Right forelimb (tissue), 1 donor: ENCODE measurements around the gene SPANXC.
"Not testable (repeated sequence)": the region's sequence is repeated elsewhere in the genome, so short reads cannot be mapped to it uniquely, and the experiment has no call there.

Source experiments
- DNase-seq: peaks from one replicate; pipeline ENCODE4 v3.0.0-alpha.2; 2018

The SPANXC gene, protein sequence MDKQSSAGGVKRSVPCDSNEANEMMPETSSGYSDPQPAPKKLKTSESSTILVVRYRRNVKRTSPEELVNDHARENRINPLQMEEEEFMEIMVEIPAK

GRCh38 chrX:141242417-141242816, at the start of gene SPANXC:
Gene SPANXC, minus strand, starts transcription at chrX:141242517. Its CDS starts 60 bp downstream, at chrX:141242457.
- DNase-seq: not testable (repeated sequence)

DNA sequence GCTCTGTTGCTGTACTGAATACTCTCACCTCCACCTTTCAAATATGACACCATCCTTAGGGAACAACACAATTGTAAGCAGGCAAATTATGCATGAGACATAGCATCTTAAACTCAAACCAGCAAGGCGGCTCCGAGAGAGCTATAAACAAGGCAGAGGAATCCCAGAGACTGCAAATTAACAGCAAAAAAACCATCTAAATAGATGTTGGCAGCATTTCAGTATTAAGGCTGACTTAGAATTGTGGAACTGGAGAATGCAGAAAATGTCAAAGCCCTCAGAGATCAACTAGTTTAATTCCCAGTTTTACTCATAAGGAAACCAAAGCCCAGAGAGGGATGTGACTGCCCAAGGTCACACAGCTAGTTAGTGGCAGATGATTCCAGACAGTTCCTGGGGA, 37.2 kb upstream of the SPANXC start:
- no peak for DNase-seq

DNA sequence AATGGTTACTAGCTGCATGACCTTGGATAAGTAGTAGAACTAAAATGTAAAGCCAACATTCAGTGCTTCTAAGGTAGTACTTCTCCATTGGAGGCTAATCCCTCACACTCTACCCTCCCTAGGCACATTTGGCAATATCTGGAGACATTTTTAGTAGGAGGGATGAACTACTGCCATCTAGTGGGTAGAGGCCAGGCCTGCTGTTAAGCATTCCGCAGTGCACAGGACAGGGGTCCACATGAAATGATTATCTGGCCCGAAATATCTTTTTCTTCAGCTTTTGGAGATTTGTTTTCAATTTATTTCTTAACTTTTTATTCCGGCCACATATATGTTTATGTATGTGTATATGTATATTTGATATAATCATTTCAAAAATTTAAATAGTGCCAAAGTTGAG, 36.0 kb upstream of the SPANXC start:
- no peak for DNase-seq

DNA sequence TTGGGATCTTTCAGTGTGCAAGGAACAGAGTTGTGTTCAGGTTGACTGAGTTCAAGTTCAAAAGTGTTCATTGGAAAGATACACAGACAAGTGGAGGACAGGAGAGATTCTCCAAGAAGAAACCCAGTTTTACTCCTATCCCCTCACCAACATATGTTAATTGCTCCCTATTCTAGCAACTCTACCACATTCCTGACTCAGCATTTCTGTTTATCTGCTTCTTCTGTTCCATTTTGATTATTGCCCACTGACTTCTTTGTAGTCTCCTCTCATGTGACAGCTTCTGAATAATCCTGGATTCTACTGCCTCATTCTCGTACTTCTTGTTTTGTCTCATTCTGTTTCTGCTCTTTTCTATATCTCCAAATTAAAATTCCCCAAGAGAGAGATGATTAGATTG, 15.8 kb upstream of the SPANXC start:
- no peak for DNase-seq

DNA sequence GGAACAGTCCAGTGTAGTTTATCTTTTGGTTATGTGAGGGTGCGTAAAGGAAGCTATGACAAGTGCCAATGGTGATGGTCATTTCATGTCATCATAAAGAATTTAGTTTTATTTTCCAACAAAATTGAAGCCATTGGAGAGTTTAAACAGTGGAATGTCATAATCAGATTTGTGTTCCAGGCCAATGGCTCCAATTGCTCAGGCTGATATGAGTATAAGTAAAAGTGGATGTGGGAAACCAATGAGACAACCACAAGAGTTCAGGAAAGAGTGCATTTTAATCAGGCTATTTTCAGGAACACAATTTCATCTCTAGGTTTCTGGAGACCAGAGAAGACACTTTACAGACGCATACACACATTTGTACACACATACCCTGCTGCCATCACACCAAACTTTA, 20.7 kb downstream of the SPANXC start:
- DNase-seq: no peak

DNA sequence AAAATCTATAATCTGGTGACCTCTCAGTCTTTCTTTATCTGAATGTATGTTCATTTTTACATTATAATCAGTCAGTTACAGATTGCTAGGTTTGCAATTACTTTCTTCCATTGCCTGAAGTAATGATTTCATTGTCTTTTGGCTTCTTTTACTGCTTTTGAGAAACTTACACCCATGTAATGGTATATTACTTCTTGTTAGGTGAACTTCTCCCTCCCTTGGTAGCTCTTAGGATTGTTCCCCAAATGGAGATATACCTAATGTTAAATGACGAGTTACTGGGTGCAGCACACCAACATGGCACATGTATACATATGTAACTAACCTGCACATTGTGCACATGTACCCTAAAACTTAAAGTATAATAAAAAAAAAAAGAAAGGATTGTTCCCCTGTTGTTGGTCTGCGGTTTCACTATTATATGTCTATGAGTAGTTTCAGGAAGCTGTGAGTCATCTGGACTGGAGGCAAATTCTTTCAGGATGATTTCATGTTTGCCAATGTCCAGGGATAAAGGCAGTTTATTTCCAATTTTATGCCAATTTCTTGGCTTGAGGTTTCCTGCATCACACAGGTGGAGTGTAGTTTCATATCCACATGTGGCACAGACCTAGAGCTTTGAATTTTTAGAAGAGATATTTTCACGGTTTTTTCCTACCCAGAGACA, 21.8 kb downstream of the SPANXC start:
- DNase-seq: no peak

DNA sequence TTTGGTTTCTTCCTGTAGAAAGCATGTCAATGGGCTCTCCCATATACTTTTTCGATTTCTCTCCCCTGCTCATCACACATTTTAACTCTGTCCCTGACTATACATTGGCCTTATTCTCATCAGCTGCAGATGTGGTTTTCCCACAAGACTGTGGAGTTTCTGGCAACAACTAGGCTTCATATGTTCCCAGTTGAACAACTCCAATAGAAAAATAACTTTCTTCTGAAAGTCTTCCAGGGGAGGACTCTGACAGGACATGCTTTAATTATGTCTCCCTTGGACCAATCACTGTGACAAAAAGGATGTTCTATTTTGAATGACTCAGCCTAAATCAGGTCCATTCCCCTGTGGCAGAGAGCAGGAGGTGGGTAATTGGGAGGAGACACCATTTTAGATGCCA, 28.1 kb downstream of the SPANXC start:
- DNase-seq: no peak

DNA sequence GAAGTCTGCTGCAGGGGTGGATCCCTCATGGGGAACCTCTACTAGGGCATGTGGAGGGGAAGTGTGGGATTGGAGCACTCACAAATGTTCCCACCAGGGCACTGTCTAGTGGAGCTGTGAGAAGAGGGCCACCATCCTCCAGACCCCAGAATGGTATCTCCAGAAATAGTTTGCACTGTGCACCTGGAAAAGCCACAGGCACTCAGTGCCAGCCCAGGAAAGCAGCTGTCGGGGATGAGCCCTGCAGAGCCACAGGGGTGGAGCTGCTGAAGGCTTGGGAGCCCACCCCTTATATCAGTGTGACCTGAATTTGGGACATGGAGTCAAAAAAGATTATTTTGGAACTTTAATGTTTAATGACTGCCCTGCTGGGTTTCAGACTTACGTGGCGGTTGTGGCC, 40.4 kb downstream of the SPANXC start:
- no peak for DNase-seq
